ENCODE data around the gene FGF1. TPM values are rescaled to one million over a fixed set of nuclear protein-coding genes. Genes with fewer than 3 reads are reported as not detected.

The FGF1 gene
- total and polyA plus RNA-seq, 9 donors, result 5.5 to 12.1 (median 7.1) TPM

- H3K4me3 ChIP-seq (ENCODE audit: low read length), result no peak overlapping the region
- H3K36me3 ChIP-seq (ENCODE audit: control insufficient read depth, insufficient read depth, low read length), result no peaks in the 10 kb centered on the region
- H3K9me3 ChIP-seq (replicated peaks; ENCODE audit: control insufficient read depth, low read depth, low read length), result no peaks in the 10 kb centered on the region
- H3K27me3 ChIP-seq (ENCODE audit: control insufficient read depth, insufficient read depth, low read length), result no peaks in the 10 kb centered on the region
- peak overlapping the region; percentile 89 for H3K27ac ChIP-seq (ENCODE audit: low read length)
- WGBS (ENCODE audit: insufficient coverage), result 57% methylated on average over 2 of the region's 9 CpGs
- peak; percentile 56 for DNase-seq
- H3K4me1 ChIP-seq (ENCODE audit: control insufficient read depth, insufficient read depth, low read length), result peaks cover 33% of the 10 kb centered on the region
Measured at GRCh38 chr5:142698447-142699183, 12.7 kb upstream of the FGF1 start.

DNA sequence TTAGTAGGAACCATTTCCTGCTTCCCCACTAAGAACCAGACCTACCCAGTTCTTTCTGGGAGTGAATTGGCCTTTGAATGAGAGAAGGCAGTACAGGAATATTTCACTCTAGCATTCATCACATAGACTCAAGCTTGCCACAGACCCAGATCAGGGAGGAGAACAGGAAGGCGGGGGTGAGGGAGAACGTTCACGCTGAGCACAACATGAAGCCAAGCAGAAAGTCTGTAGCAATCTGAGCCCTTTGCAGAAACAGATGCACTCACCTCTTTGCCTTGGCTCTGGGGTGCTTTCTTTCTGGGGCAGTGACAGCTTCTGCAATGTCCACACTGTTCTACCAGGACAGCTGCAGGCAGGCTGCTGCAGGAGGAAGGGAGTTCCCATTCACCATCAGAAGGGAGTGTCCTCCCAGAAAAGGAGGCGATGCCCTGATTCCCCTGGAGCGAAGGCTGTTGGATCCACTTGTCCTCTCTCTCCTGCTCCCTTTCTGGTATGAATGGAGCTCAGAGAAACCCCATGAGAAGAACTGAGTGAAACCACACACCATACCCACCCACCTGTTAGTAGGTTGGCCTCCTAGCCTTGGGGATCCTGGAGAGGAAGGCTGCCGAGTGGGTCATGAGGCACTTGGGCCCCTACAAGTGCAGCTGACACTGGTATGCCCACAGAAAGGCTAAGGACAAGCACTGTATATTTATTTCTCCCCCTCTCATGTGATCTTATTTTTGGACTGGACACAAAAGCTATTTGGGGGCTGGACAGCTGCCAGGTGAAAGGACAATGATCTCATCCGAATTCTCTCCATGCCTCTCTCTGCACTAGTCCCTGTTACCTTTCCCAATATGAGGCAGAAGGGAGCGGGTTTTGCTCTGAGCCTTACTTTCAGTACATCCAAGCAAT lies 11.7 kb upstream of the FGF1 start:
- peak overlapping the region; percentile 89 for H3K27ac ChIP-seq (ENCODE audit: low read length)
- DNase-seq, result peak; percentile 89
- H3K9me3 ChIP-seq (replicated peaks; ENCODE audit: control insufficient read depth, low read depth, low read length), result no peaks in the 10 kb centered on the region
- peaks cover 33% of the 10 kb centered on the region for H3K4me1 ChIP-seq (ENCODE audit: control insufficient read depth, insufficient read depth, low read length)
- WGBS (ENCODE audit: insufficient coverage), result 8% methylated on average over 4 of the region's 8 CpGs
- no peaks in the 10 kb centered on the region for H3K27me3 ChIP-seq (ENCODE audit: control insufficient read depth, insufficient read depth, low read length)
- H3K4me3 ChIP-seq (ENCODE audit: low read length), result peak overlapping the region; percentile 5
- no peaks in the 10 kb centered on the region for H3K36me3 ChIP-seq (ENCODE audit: control insufficient read depth, insufficient read depth, low read length)

DNA sequence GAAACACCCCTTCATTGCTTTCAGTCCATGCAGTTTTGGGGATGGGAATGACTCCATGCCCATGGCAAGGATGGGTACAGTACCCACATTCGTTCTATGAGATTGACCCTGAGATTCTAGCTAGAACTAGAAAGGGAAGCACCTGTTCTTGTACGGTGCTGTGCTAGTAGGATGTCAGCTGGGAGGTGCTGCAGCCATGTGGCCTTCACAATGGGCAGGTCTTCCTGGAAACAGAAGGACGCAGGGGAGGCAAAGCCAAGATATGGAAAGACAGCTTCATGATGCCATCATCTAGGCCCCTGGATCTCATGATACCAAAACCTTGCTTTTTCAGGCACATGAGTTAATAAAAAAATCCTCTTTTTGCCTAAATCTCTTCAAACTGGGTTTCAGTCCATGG lies 10.5 kb upstream of the FGF1 start:
- no peaks in the 10 kb centered on the region for H3K36me3 ChIP-seq (ENCODE audit: control insufficient read depth, insufficient read depth, low read length)

GRCh38 chr5:142694092-142694856 lies 8.4 kb upstream of the FGF1 start:
- no peak overlapping the region for H3K27ac ChIP-seq (ENCODE audit: low read length)
- 100% methylated on average over 4 of the region's 7 CpGs for WGBS (ENCODE audit: insufficient coverage)
- H3K4me3 ChIP-seq (ENCODE audit: low read length), result no peak overlapping the region

More for the DNA sequence above, 10.5 kb upstream of the FGF1 start:
- H3K27ac ChIP-seq (ENCODE audit: low read length), result peak overlapping the region; percentile 89
- peaks cover 33% of the 10 kb centered on the region for H3K4me1 ChIP-seq (ENCODE audit: control insufficient read depth, insufficient read depth, low read length)
- H3K27me3 ChIP-seq (ENCODE audit: control insufficient read depth, insufficient read depth, low read length), result no peaks in the 10 kb centered on the region
- H3K9me3 ChIP-seq (replicated peaks; ENCODE audit: control insufficient read depth, low read depth, low read length), result no peaks in the 10 kb centered on the region
- WGBS (ENCODE audit: insufficient coverage), result 100% methylated on average over 1 of the region's 3 CpGs
- DNase-seq, result no peak
- H3K4me3 ChIP-seq (ENCODE audit: low read length), result no peak overlapping the region

GRCh38 chr5:142692321-142692894 lies 6.5 kb upstream of the FGF1 start:
- peaks cover 25% of the 10 kb centered on the region for H3K4me1 ChIP-seq (ENCODE audit: control insufficient read depth, insufficient read depth, low read length)

More at GRCh38 chr5:142694092-142694856, 8.4 kb upstream of the FGF1 start:
- H3K4me1 ChIP-seq (ENCODE audit: control insufficient read depth, insufficient read depth, low read length), result peaks cover 33% of the 10 kb centered on the region
- no peaks in the 10 kb centered on the region for H3K36me3 ChIP-seq (ENCODE audit: control insufficient read depth, insufficient read depth, low read length)
- no peak for DNase-seq
- no peaks in the 10 kb centered on the region for H3K9me3 ChIP-seq (replicated peaks; ENCODE audit: control insufficient read depth, low read depth, low read length)
- no peaks in the 10 kb centered on the region for H3K27me3 ChIP-seq (ENCODE audit: control insufficient read depth, insufficient read depth, low read length)

GRCh38 chr5:142690667-142691066 lies 4.8 kb upstream of the FGF1 start:
- H3K36me3 ChIP-seq (ENCODE audit: control insufficient read depth, insufficient read depth, low read length), result no peaks in the 10 kb centered on the region
- H3K27me3 ChIP-seq (ENCODE audit: control insufficient read depth, insufficient read depth, low read length), result no peaks in the 10 kb centered on the region
- peaks cover 21% of the 10 kb centered on the region for H3K4me1 ChIP-seq (ENCODE audit: control insufficient read depth, insufficient read depth, low read length)
- H3K9me3 ChIP-seq (replicated peaks; ENCODE audit: control insufficient read depth, low read depth, low read length), result no peaks in the 10 kb centered on the region
- H3K27ac ChIP-seq (ENCODE audit: low read length), result no peak overlapping the region
- H3K4me3 ChIP-seq (ENCODE audit: low read length), result no peak overlapping the region
- DNase-seq, result no peak
- 86% methylated on average over 3 of the region's 4 CpGs for WGBS (ENCODE audit: insufficient coverage)

More at GRCh38 chr5:142692321-142692894, 6.5 kb upstream of the FGF1 start:
- Histone ChIP-seq H3K27ac (ENCODE audit: low read length) (no peak overlapping the region), H3K36me3 (ENCODE audit: control insufficient read depth, insufficient read depth, low read length) (no peaks in the 10 kb centered on the region), H3K9me3 (replicated peaks; ENCODE audit: control insufficient read depth, low read depth, low read length) (no peaks in the 10 kb centered on the region), H3K27me3 (ENCODE audit: control insufficient read depth, insufficient read depth, low read length) (no peaks in the 10 kb centered on the region), H3K4me3 (ENCODE audit: low read length) (no peak overlapping the region)
- no peak for DNase-seq
- no CpG with 5 or more reads among the region's 3 CpGs for whole genome bisulfite sequencing (ENCODE audit: insufficient coverage)

- Histone ChIP-seq H3K27me3 (ENCODE audit: control insufficient read depth, insufficient read depth, low read length) (no peaks in the 10 kb centered on the region), H3K4me3 (ENCODE audit: low read length) (no peak overlapping the region), H3K4me1 (ENCODE audit: control insufficient read depth, insufficient read depth, low read length) (peaks cover 35% of the 10 kb centered on the region), H3K9me3 (replicated peaks; ENCODE audit: control insufficient read depth, low read depth, low read length) (no peaks in the 10 kb centered on the region), H3K36me3 (ENCODE audit: control insufficient read depth, insufficient read depth, low read length) (no peaks in the 10 kb centered on the region), H3K27ac (ENCODE audit: low read length) (peak overlapping the region; percentile 59)
- DNase-seq, result no peak
- WGBS (ENCODE audit: insufficient coverage), result 76% methylated on average over 3 of the region's 5 CpGs
Measured at GRCh38 chr5:142689081-142689480, 3.2 kb upstream of the FGF1 start.

DNA sequence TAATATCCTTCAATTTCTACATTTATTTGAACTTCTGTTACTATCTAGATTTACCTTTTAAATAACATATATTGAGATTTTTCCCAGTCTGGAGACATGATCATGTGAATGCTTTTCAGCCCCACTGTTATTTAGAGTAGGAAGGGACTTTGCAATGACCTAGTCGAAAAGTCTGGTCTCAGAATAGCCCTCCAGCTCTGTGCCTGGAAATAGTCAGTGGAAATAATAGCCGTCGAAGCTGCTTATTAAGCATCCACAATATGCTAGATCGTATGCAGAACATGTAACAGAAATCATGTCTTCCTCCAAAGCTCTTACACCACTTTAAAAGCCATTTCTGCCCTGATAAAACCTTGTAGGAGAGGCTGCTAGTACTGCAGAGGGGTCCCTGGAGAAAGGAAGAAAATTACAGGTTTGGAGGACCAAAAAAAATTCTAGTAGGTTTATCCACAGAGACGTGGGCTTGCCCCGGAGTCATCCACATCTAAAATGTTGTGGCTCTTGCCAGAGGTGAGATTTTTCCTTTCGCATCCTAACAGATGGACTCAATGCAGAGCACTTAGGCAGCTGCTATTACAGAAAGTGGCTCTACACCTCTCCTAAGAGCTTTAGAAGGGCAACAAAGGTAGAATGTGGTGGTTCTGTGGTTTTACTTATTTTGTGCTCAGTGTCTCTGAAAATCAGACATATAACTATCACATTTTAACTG lies 2.5 kb upstream of the FGF1 start:
- no peak overlapping the region for H3K4me3 ChIP-seq (ENCODE audit: low read length)
- peak overlapping the region; percentile 59 for H3K27ac ChIP-seq (ENCODE audit: low read length)

DNA sequence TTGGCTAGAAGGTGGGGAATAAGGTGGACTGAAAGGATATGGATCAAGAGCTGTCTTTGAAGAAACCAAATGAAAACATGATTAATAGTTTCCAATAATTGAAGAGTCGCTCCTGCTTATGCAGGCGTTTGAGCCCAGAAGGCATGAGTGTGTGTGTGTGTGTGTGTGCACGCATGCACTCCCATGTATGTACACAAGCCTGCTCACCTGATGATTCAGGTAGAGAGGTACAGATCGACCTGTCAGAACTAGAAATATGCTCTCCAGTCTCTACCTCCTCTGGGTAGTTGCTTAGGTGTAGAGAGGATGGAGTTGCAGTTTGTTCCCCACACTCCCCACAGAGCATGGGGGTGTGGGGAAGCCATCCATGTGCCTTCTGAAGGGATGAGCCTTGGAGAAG lies 1.1 kb upstream of the FGF1 start:
- WGBS (ENCODE audit: insufficient coverage), result 85% methylated on average over 2 of the region's 4 CpGs
- Histone ChIP-seq H3K27ac (ENCODE audit: low read length) (no peak overlapping the region), H3K27me3 (ENCODE audit: control insufficient read depth, insufficient read depth, low read length) (no peaks in the 10 kb centered on the region), H3K9me3 (replicated peaks; ENCODE audit: control insufficient read depth, low read depth, low read length) (no peaks in the 10 kb centered on the region), H3K4me1 (ENCODE audit: control insufficient read depth, insufficient read depth, low read length) (peaks cover 38% of the 10 kb centered on the region), H3K4me3 (ENCODE audit: low read length) (no peak overlapping the region), H3K36me3 (ENCODE audit: control insufficient read depth, insufficient read depth, low read length) (no peaks in the 10 kb centered on the region)
- no peak for DNase-seq

More for the DNA sequence above, 2.5 kb upstream of the FGF1 start:
- Histone ChIP-seq H3K4me1 (ENCODE audit: control insufficient read depth, insufficient read depth, low read length) (peaks cover 35% of the 10 kb centered on the region), H3K9me3 (replicated peaks; ENCODE audit: control insufficient read depth, low read depth, low read length) (no peaks in the 10 kb centered on the region), H3K27me3 (ENCODE audit: control insufficient read depth, insufficient read depth, low read length) (no peaks in the 10 kb centered on the region), H3K36me3 (ENCODE audit: control insufficient read depth, insufficient read depth, low read length) (no peaks in the 10 kb centered on the region)
- DNase-seq, result peak; percentile 78
- WGBS (ENCODE audit: insufficient coverage), result 28% methylated on average over 2 of the region's 7 CpGs
